ENCODE measurements around the gene TMEM223. TPM values are rescaled to one million over a fixed set of nuclear protein-coding genes. Genes with fewer than 3 reads are reported as not detected.
"Not testable (repeated sequence)": the region's sequence is repeated elsewhere in the genome, so short reads cannot be mapped to it uniquely, and the experiment has no call there.

TMEM223 gene
- total RNA-seq, 4 donors from 2014 or later, result 13.8 to 34.5 (median 19.8) TPM

DNA sequence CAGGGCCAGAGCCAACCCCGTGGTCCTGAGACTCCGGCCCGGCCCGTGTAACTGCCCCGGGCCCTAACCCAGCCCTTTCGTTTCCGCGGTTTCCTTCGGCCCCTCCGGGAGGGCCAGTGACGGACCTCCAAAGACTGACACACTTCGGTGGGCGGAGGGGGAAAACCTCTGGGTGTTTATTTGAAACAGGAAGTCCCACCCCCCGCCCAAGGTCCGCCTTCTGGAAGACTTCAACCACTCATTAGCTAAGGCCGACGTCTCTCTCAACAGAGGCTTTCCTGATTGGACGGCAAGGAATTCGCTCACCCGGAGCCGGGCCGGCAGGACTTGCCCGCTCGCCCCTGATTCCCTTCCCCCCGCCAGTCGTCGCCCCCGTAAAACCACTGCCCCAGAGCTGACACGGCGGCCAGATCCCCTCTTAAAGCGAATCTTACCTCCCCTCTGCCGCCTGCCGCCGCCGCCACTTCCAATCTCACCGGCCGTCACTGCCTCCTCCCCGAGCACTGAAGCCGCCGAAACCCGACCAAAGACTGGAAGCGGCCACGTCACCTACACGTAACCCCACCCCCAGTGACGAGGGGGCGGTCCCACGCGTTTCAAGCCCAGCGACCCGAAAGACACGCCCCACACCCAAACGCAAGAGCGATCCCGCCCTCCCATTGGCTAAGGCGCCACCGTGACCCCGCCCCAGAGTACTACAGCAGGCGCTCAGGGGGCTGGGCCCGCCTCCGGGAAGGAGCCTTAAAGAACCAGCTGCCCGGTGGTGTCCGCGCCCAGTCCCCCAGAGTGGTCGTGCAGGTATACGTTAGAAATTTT is 39.9 kb upstream of the TMEM223 start, which contains the start of gene STX5:
Gene STX5, minus strand, starts transcription at position 532 of the 816 bp plus-strand sequence. CDS start 808 bp downstream, outside the sequence.
- H3K9me3 ChIP-seq, result no peaks in the 10 kb centered on the region
- H3K27ac ChIP-seq, result peak within 1 kb of the TSS; percentile 86 to 100 (median 98)
- DNase-seq, result peak; percentile 100
- no peaks in the 10 kb centered on the region for H3K27me3 ChIP-seq
- H3K4me1 ChIP-seq, result peaks cover 0 to 46% (median 13%) of the 10 kb centered on the region in 4 donors
- peak within 1 kb of the TSS; percentile 65 to 99 (median 86) for H3K4me3 ChIP-seq
- peak; percentile 76 to 94 for TF ChIP-seq POLR2A (IDR thresholded peaks at IDR 0.05)
- TF ChIP-seq, protein P1, sequence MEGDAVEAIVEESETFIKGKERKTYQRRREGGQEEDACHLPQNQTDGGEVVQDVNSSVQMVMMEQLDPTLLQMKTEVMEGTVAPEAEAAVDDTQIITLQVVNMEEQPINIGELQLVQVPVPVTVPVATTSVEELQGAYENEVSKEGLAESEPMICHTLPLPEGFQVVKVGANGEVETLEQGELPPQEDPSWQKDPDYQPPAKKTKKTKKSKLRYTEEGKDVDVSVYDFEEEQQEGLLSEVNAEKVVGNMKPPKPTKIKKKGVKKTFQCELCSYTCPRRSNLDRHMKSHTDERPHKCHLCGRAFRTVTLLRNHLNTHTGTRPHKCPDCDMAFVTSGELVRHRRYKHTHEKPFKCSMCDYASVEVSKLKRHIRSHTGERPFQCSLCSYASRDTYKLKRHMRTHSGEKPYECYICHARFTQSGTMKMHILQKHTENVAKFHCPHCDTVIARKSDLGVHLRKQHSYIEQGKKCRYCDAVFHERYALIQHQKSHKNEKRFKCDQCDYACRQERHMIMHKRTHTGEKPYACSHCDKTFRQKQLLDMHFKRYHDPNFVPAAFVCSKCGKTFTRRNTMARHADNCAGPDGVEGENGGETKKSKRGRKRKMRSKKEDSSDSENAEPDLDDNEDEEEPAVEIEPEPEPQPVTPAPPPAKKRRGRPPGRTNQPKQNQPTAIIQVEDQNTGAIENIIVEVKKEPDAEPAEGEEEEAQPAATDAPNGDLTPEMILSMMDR (IDR thresholded peaks at IDR 0.05), result no peak
- H3K36me3 ChIP-seq, result peaks cover 0 to 38% (median 0%) of the 10 kb centered on the region in 3 donors

DNA sequence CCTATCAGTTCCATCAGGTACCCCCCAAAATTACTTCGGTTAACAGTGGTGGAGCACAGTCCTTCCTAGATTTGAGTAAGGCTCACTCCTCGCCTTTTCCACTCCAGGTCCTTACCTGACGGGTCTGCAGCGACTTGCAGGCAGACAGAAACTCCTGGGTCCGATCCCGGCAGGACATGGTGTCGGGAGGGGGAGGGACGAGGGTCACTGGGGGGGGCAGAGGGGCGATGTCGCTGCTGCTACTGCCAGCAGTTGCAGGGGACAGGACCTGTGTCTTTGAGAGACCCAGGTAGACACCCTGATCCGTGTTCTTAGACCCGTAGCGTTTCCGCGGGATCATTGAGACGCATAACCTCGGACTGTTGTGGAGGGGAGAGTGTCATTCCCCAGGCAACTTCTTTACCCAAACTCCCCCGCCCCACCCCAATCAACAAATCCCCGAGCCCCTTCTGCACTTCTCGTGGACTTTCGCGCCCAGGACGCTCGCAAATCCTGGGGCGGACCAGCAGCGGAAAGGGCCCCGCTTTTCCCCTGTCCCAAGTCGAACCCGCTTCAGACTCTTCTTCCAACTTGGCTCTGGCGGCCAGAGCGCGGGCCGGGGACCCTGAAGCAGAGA is 39.2 kb upstream of the TMEM223 start:
- H3K4me1 ChIP-seq, result peaks cover 0 to 46% (median 13%) of the 10 kb centered on the region in 4 donors
- peak overlapping the region; percentile 65 to 99 (median 86) for H3K4me3 ChIP-seq
- H3K36me3 ChIP-seq, result peaks cover 0 to 45% (median 0%) of the 10 kb centered on the region in 3 donors
- H3K27ac ChIP-seq, result peak overlapping the region; percentile 86 to 100 (median 98)
- peak in 2 of 3 donors; percentile 49 to 50 for DNase-seq
- H3K9me3 ChIP-seq, result no peaks in the 10 kb centered on the region
- no peak for TF ChIP-seq POLR2A (IDR thresholded peaks at IDR 0.05)
- TF ChIP-seq, protein P1 (IDR thresholded peaks at IDR 0.05), result no peak
- no peaks in the 10 kb centered on the region for H3K27me3 ChIP-seq

GRCh38 chr11:62828130-62828529 is 36.3 kb upstream of the TMEM223 start:
- Histone ChIP-seq H3K4me1 (peaks cover 0 to 33% (median 13%) of the 10 kb centered on the region in 4 donors), H3K36me3 (peaks cover 0 to 54% (median 3%) of the 10 kb centered on the region in 3 donors)
- DNase-seq, H3K9me3 ChIP-seq, H3K27me3 ChIP-seq, H3K4me3 ChIP-seq, H3K27ac ChIP-seq: not testable (repeated sequence)

- Histone ChIP-seq H3K4me3 (no peak overlapping the region), H3K27ac (no peak overlapping the region), H3K9me3 (no peaks in the 10 kb centered on the region), H3K4me1 (peaks cover 0 to 3% (median 0%) of the 10 kb centered on the region in 4 donors), H3K27me3 (no peaks in the 10 kb centered on the region), H3K36me3 (peaks cover 0 to 95% (median 3%) of the 10 kb centered on the region in 3 donors)
- no peak for TF ChIP-seq POLR2A (IDR thresholded peaks at IDR 0.05)
- TF ChIP-seq, protein P1 (IDR thresholded peaks at IDR 0.05), result no peak
- no peak for DNase-seq
Measured at GRCh38 chr11:62823677-62824076, 31.9 kb upstream of the TMEM223 start.

DNA sequence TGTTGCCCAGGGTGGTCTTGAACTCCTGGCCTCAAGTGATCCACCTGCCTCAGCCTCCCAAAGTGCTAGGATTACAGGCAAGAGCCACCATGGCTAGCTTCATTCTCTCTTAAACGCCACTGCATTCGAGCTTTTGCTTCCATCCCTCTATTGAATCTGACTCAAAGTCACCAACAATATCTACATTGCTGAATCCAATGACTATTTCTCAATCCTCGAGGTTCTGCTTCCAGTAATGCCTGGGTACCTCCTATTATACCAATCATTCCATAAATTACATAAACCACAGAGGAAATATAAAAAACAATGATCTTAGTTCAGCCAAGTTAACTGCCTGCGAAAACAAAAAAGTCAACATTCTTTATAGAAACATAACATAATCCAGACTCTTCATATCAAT is 25.3 kb upstream of the TMEM223 start:
- H3K9me3 ChIP-seq, result no peaks in the 10 kb centered on the region
- no peaks in the 10 kb centered on the region for H3K4me1 ChIP-seq
- DNase-seq, result no peak
- H3K4me3 ChIP-seq, result no peak overlapping the region
- TF ChIP-seq POLR2A (IDR thresholded peaks at IDR 0.05), result no peak
- TF ChIP-seq, protein P1 (IDR thresholded peaks at IDR 0.05), result no peak
- no peak overlapping the region for H3K27ac ChIP-seq
- peaks cover 0 to 61% (median 0%) of the 10 kb centered on the region in 3 donors for H3K36me3 ChIP-seq
- H3K27me3 ChIP-seq, result no peaks in the 10 kb centered on the region

- H3K36me3 ChIP-seq, result peaks cover 0 to 55% (median 0%) of the 10 kb centered on the region in 3 donors
- no peak overlapping the region for H3K27ac ChIP-seq
- no peak for DNase-seq
- TF ChIP-seq, protein P1 (IDR thresholded peaks at IDR 0.05), result no peak
- no peak for TF ChIP-seq POLR2A (IDR thresholded peaks at IDR 0.05)
- no peaks in the 10 kb centered on the region for H3K4me1 ChIP-seq
- H3K4me3 ChIP-seq, result no peak overlapping the region
- no peaks in the 10 kb centered on the region for H3K9me3 ChIP-seq
- H3K27me3 ChIP-seq, result no peaks in the 10 kb centered on the region
Measured at GRCh38 chr11:62816557-62816956, 24.8 kb upstream of the TMEM223 start.

All from Peyer's patch (tissue), 4 donors.